ENCODE results near the gene SLC38A3. TPM values are rescaled to one million over a fixed set of nuclear protein-coding genes. Genes with fewer than 3 reads are reported as not detected.
A peak's percentile ranks its signal among the peaks of the same experiment; 100 is the strongest.

SLC38A3 gene
- total RNA-seq, 4 donors from 2014 or later: 0.62 TPM; not detected in 3

DNA sequence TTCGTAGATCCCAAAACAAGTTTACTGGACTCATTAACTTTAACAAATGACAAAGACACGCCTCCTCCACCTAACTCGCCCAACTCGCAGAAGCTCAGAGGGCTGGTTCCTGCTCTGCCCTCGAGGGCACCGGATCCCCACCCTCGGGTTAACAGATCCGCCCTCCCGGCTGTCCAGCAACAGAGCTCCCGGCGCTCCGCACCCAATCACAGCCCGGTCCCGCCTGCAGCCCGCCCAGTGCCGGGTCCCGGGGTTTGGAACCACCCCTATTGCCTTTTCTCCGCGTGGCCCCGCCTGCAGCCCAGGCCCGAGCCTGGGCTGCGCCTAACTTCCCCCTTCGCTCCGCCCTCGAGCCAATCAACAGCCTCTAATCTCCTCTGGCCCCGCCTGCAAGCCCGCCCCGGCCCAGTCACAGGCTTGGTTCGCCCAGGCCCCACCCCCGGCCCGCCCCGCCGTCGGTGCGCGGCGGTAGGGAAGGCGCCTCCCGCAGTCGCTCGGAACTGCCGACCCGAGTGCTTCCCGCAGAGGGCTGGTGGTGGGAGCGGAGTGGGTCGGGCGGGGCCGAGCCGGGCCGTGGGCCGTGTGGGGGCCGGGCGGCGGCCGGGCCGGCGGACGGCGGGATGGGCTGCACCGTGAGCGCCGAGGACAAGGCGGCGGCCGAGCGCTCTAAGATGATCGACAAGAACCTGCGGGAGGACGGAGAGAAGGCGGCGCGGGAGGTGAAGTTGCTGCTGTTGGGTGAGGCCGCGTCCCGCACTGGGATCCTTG is 30.8 kb downstream of the SLC38A3 start, which contains the start of gene GNAI2:
Gene GNAI2 (plus strand): TSS at position 489 of the 768 bp plus-strand sequence. CDS start 132 bp downstream, at position 621.
- TF ChIP-seq CTCF (IDR thresholded peaks at IDR 0.05) (no peak), POLR2A (IDR thresholded peaks at IDR 0.05) (peak in 1 of 2 donors; percentile 53)
- WGBS, 2 donors: 1 to 2% methylated on average over 62 to 75 of the region's 75 CpGs
- H3K4me3 ChIP-seq (ENCODE audit: low read depth, poor library complexity, severe bottlenecking): peak within 1 kb of the TSS; percentile 65
- intact Hi-C loops (cut with DNase I; ENCODE audit: low total_unique reads): no loop called here
- DNase-seq (ENCODE audit: low spot score in 2 of 2): peak; percentile 98 to 100

GRCh38 chr3:50236484-50237132 is 31.5 kb downstream of the SLC38A3 start:
- H3K4me3 ChIP-seq (ENCODE audit: low read depth, poor library complexity, severe bottlenecking): peak overlapping the region; percentile 65
- TF ChIP-seq POLR2A (IDR thresholded peaks at IDR 0.05) (no peak), CTCF (IDR thresholded peaks at IDR 0.05) (no peak)
- DNase-seq (ENCODE audit: low spot score in 2 of 2): no peak
- intact Hi-C loops (cut with DNase I; ENCODE audit: low total_unique reads): no loop called here
- WGBS, 2 donors: 0 to 1% methylated on average over 11 to 13 of the region's 13 CpGs

DNA sequence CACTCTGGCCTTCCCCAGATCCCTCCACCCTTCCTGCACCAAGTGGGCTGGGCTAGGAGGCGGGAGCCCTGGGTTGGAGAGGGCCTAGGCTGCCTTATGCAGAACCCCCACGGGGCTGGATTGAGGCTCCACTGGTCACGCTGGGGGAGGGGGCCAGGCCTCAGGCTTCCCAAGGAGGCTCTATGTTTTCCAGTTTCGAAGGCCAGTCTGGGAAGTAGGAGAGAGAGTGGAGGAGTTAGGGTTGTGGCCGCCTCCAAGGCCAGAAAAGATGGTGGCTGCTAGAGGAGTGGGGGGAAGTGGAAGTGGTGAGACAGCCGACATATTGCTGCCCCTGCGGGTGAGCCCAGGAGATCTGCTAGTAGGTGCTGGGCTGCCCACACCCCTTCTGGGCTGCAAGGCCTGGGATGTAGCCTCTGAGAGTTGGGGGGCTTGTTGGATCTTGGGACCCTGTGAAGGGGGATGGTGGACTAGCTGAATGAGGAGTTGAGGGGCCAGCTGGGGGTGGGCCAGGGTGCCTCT is 32.1 kb downstream of the SLC38A3 start:
- no peak for TF ChIP-seq CTCF (IDR thresholded peaks at IDR 0.05)
- TF ChIP-seq POLR2A (IDR thresholded peaks at IDR 0.05): no peak
- DNase-seq (ENCODE audit: low spot score in 2 of 2): no peak
- peak overlapping the region; percentile 65 for H3K4me3 ChIP-seq (ENCODE audit: low read depth, poor library complexity, severe bottlenecking)
- intact Hi-C loops (cut with DNase I; ENCODE audit: low total_unique reads): no loop called here
- 3 to 6% methylated on average over 7 of the region's 7 CpGs for WGBS, 2 donors

DNA sequence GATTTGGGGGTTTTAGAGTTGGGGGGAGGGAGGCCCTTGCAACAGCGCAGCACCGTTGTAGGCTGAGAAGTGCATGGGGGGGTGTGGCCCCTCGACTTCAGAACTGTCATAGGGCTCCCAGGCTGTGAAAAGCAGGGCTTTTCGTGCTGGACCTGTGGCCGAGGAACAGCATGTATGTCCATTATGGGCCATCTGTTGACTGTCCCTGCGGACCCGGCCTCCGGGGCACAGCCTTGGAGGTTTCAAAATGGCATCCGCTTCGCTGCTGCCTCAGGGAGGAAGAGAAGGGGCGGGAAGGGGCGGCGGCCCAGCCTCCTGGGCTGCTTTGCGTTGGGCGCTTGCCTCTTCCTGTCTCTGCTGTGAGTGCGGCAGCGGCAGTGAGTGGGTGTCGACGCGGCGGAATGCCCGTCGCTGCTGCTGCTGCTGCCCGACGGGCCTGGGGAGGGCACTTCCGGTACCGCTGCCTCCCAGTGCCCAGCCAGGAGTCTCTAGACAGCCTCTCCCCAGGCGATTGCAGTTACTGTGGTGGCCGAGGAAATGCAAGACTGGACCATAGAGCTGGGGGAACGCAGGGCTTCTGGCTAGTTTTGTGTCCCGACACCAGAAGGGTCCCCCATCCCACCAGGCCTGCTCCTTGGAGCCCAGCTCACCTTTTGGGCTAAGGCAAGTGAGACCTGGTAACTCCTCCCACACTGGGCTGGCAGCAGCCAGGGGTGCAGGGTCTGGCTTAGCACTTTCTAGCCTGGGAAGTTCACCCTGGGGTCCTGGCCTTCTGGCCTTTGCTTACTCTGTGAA is 32.9 kb downstream of the SLC38A3 start:
- intact Hi-C loops (cut with DNase I; ENCODE audit: low total_unique reads): no loop called here

More for the DNA sequence above, 32.9 kb downstream of the SLC38A3 start:
- H3K4me3 ChIP-seq (ENCODE audit: low read depth, poor library complexity, severe bottlenecking): peak overlapping the region; percentile 65
- TF ChIP-seq CTCF (IDR thresholded peaks at IDR 0.05): no peak
- TF ChIP-seq POLR2A (IDR thresholded peaks at IDR 0.05): no peak
- WGBS, 2 donors: 0% methylated on average over 20 to 28 of the region's 31 CpGs
- DNase-seq (ENCODE audit: low spot score in 2 of 2): peak; percentile 83 to 97
